DOHH2 (cell line): ENCODE data around the gene TEKT5.

Source experiments
- EZH2phosphoT487 ChIP-seq: fragments of 200-600 bp; sonication (generic); IDR thresholded peaks from 2 replicates; pipeline ENCODE4 v1.6.1; 2017; ENCODE audit warnings: borderline replicate concordance, mild to moderate bottlenecking, antibody characterized with exemption, low read length, moderate library complexity, mixed read lengths
- TF ChIP-seq, protein P1 (sequence below): fragments of 200-600 bp; sonication (generic); IDR thresholded peaks from one replicate; pipeline ENCODE4 v1.5.1; 2014; ENCODE audit warnings: antibody characterized with exemption, mild to moderate bottlenecking, low read depth, low read length; ENCODE audit not compliant: poor library complexity, severe bottlenecking

GRCh38 chr16:10641953-10642949 is 52.5 kb downstream of the TEKT5 start:
- TF ChIP-seq, protein P1, sequence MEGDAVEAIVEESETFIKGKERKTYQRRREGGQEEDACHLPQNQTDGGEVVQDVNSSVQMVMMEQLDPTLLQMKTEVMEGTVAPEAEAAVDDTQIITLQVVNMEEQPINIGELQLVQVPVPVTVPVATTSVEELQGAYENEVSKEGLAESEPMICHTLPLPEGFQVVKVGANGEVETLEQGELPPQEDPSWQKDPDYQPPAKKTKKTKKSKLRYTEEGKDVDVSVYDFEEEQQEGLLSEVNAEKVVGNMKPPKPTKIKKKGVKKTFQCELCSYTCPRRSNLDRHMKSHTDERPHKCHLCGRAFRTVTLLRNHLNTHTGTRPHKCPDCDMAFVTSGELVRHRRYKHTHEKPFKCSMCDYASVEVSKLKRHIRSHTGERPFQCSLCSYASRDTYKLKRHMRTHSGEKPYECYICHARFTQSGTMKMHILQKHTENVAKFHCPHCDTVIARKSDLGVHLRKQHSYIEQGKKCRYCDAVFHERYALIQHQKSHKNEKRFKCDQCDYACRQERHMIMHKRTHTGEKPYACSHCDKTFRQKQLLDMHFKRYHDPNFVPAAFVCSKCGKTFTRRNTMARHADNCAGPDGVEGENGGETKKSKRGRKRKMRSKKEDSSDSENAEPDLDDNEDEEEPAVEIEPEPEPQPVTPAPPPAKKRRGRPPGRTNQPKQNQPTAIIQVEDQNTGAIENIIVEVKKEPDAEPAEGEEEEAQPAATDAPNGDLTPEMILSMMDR, result no peak
- TF ChIP-seq EZH2phosphoT487, result no peak
